ENCODE data around the gene OR13J1. TPM values are rescaled to one million over a fixed set of nuclear protein-coding genes. Genes with fewer than 3 reads are reported as not detected.

The OR13J1 gene
- total RNA-seq, 2 experiments from 2014 or later = not detected

GRCh38 chr9:35858458-35858857 is 11.7 kb downstream of the OR13J1 start:
- TF ChIP-seq CTCF (IDR thresholded peaks at IDR 0.05) = no peak
- ChIA-PET CTCF (no interaction called here), POLR2A (no interaction called here)
- H3K4me3 Mint-ChIP-seq = no peak overlapping the region
- DNase-seq = no peak
- H3K4me1 Mint-ChIP-seq (ENCODE audit: low read depth) = no peaks in the 10 kb centered on the region
- intact Hi-C loops (cut with DNase I, micrococcal nuclease) = no loop called here
- H3K4me3 ChIP-seq (ENCODE audit: low read length) = no peak overlapping the region
- no peaks in the 10 kb centered on the region for H3K36me3 ChIP-seq (ENCODE audit: insufficient read depth, low read length)
- H3K36me3 Mint-ChIP-seq (ENCODE audit: low read depth) = no peaks in the 10 kb centered on the region
- H3K27me3 ChIP-seq (ENCODE audit: control insufficient read depth in 1 of 2, insufficient read depth in 2 of 2, low read length in 2 of 2) = no peaks in the 10 kb centered on the region
- no peaks in the 10 kb centered on the region for H3K9me3 ChIP-seq (ENCODE audit: control insufficient read depth in 1 of 2, insufficient read depth in 1 of 2, low read length in 2 of 2)
- H3K27me3 Mint-ChIP-seq = peaks cover 17% of the 10 kb centered on the region
- no peaks in the 10 kb centered on the region for H3K9me3 Mint-ChIP-seq
- H3K4me1 ChIP-seq (ENCODE audit: insufficient read depth, low read length) = no peaks in the 10 kb centered on the region
- H3K27ac ChIP-seq (ENCODE audit: low read depth in 1 of 2, low read length in 2 of 2) = no peak overlapping the region
- no peak for ATAC-seq (ENCODE audit: poor library complexity)
- no peak overlapping the region for H3K27ac Mint-ChIP-seq

- intact Hi-C loops (cut with DNase I, micrococcal nuclease) = no loop called here
- no peaks in the 10 kb centered on the region for H3K4me1 ChIP-seq (ENCODE audit: insufficient read depth, low read length)
- H3K9me3 ChIP-seq (ENCODE audit: control insufficient read depth in 1 of 2, insufficient read depth in 1 of 2, low read length in 2 of 2) = no peaks in the 10 kb centered on the region
- no peak for TF ChIP-seq CTCF (IDR thresholded peaks at IDR 0.05)
- no peak overlapping the region for H3K4me3 Mint-ChIP-seq
- H3K36me3 Mint-ChIP-seq (ENCODE audit: low read depth) = no peaks in the 10 kb centered on the region
- H3K27me3 ChIP-seq (ENCODE audit: control insufficient read depth in 1 of 2, insufficient read depth in 2 of 2, low read length in 2 of 2) = no peaks in the 10 kb centered on the region
- H3K9me3 Mint-ChIP-seq = no peaks in the 10 kb centered on the region
- H3K27ac Mint-ChIP-seq = no peak overlapping the region
- no peaks in the 10 kb centered on the region for H3K36me3 ChIP-seq (ENCODE audit: insufficient read depth, low read length)
- ChIA-PET CTCF (interaction anchor here (0.8 kb wide), 1 partner anchor 25 kb away, joined by 3 read pairs; no protein-coding TSS in a partner anchor), POLR2A (no interaction called here)
- no peak overlapping the region for H3K27ac ChIP-seq (ENCODE audit: low read depth in 1 of 2, low read length in 2 of 2)
- DNase-seq (no peak), ATAC-seq (ENCODE audit: poor library complexity) (no peak)
- no peak overlapping the region for H3K4me3 ChIP-seq (ENCODE audit: low read length)
- no peaks in the 10 kb centered on the region for H3K4me1 Mint-ChIP-seq (ENCODE audit: low read depth)
- peaks cover 10% of the 10 kb centered on the region for H3K27me3 Mint-ChIP-seq
These were observed 13.3 kb downstream of the OR13J1 start for GRCh38 chr9:35856882-35857281.

GRCh38 chr9:35856206-35856605 is 14.0 kb downstream of the OR13J1 start:
- no peak overlapping the region for H3K4me3 ChIP-seq (ENCODE audit: low read length)
- no peaks in the 10 kb centered on the region for H3K36me3 ChIP-seq (ENCODE audit: insufficient read depth, low read length)
- no peak for TF ChIP-seq CTCF (IDR thresholded peaks at IDR 0.05)
- CTCF ChIA-PET = no interaction called here
- peaks cover 5% of the 10 kb centered on the region for H3K27me3 Mint-ChIP-seq
- no peak overlapping the region for H3K27ac Mint-ChIP-seq
- no peaks in the 10 kb centered on the region for H3K9me3 ChIP-seq (ENCODE audit: control insufficient read depth in 1 of 2, insufficient read depth in 1 of 2, low read length in 2 of 2)
- no peak overlapping the region for H3K27ac ChIP-seq (ENCODE audit: low read depth in 1 of 2, low read length in 2 of 2)
- H3K4me1 Mint-ChIP-seq (ENCODE audit: low read depth) = no peaks in the 10 kb centered on the region
- intact Hi-C loops (cut with DNase I, micrococcal nuclease) = no loop called here
- H3K27me3 ChIP-seq (ENCODE audit: control insufficient read depth in 1 of 2, insufficient read depth in 2 of 2, low read length in 2 of 2) = no peaks in the 10 kb centered on the region
- ATAC-seq (ENCODE audit: poor library complexity) (no peak), DNase-seq (no peak)
- no peak overlapping the region for H3K4me3 Mint-ChIP-seq
- no peaks in the 10 kb centered on the region for H3K36me3 Mint-ChIP-seq (ENCODE audit: low read depth)
- no peaks in the 10 kb centered on the region for H3K9me3 Mint-ChIP-seq
- POLR2A ChIA-PET = no interaction called here
- no peaks in the 10 kb centered on the region for H3K4me1 ChIP-seq (ENCODE audit: insufficient read depth, low read length)
